MM.1S (cell line): ENCODE measurements around the gene SPTLC3.

Experiments
- DNase-seq: peaks from one replicate; pipeline ENCODE4 v3.0.0-alpha.2; 2015
- H2AFZ ChIP-seq: fragments of 300-600 bp; sonication (generic); 2 replicates; pipeline ENCODE4 v1.6.0; 2016; ENCODE audit warnings: antibody characterized with exemption, low read length
- H3F3A ChIP-seq: fragments of 300-600 bp; sonication (generic); 2 replicates; pipeline ENCODE4 v1.6.1; 2016; ENCODE audit warnings: mild to moderate bottlenecking, antibody characterized with exemption, low read length, moderate library complexity, mixed read lengths; ENCODE audit not compliant: insufficient read depth
- H3K27ac ChIP-seq: fragments of 300-600 bp; sonication (generic); 2 replicates; pipeline ENCODE4 v1.5.1; 2016; ENCODE audit warnings: mild to moderate bottlenecking, low read length
- H3K27me3 ChIP-seq: fragments of 300-600 bp; sonication (generic); replicated peaks from 2 replicates; pipeline ENCODE4 v1.6.0; 2016; ENCODE audit warnings: low read length; ENCODE audit not compliant: insufficient read depth
- H3K36me3 ChIP-seq: fragments of 300-600 bp; sonication (generic); replicated peaks from 2 replicates; pipeline ENCODE4 v1.6.1; 2016; ENCODE audit warnings: mild to moderate bottlenecking, low read length, mixed read lengths; ENCODE audit not compliant: insufficient read depth
- H3K4me1 ChIP-seq: fragments of 300-600 bp; sonication (generic); 2 replicates; pipeline ENCODE4 v1.6.1; 2016; ENCODE audit warnings: low read length, mixed read lengths
- H3K4me2 ChIP-seq: fragments of 300-600 bp; sonication (generic); 2 replicates; pipeline ENCODE4 v1.6.0; 2016; ENCODE audit warnings: low read depth, low read length
- H3K4me3 ChIP-seq: fragments of 300-600 bp; sonication (generic); 2 replicates; pipeline ENCODE4 v1.5.1; 2016; ENCODE audit warnings: low read length, mixed read lengths
- H3K79me2 ChIP-seq: fragments of 300-600 bp; sonication (generic); 2 replicates; pipeline ENCODE4 v1.6.1; 2016; ENCODE audit warnings: mixed run types, low read length, mixed read lengths
- H3K9ac ChIP-seq: fragments of 300-600 bp; sonication (generic); 2 replicates; pipeline ENCODE4 v1.6.1; 2016; ENCODE audit warnings: low read length, mixed read lengths
- H3K9me2 ChIP-seq: fragments of 300-600 bp; sonication (generic); replicated peaks from 2 replicates; pipeline ENCODE4 v1.6.1; 2016; ENCODE audit warnings: mild to moderate bottlenecking, low read length, mixed read lengths; ENCODE audit not compliant: insufficient read depth
- H3K9me3 ChIP-seq: fragments of 300-600 bp; sonication (generic); replicated peaks from 2 replicates; pipeline ENCODE4 v1.6.1; 2016; ENCODE audit warnings: mild to moderate bottlenecking, low read length, mixed read lengths; ENCODE audit not compliant: insufficient read depth
- H4K20me1 ChIP-seq: fragments of 300-600 bp; sonication (generic); 2 replicates; pipeline ENCODE4 v1.6.1; 2016; ENCODE audit warnings: mild to moderate bottlenecking, low read length, moderate library complexity, mixed read lengths; ENCODE audit not compliant: insufficient read depth
- CTCF ChIP-seq: fragments of 300-600 bp; sonication (generic); IDR thresholded peaks from 2 replicates; pipeline ENCODE4 v1.5.1; 2016; ENCODE audit warnings: antibody characterized with exemption, low read length, mixed read lengths
- EZH2 ChIP-seq: fragments of 300-600 bp; sonication (generic); optimal IDR thresholded peaks from 2 replicates; pipeline ENCODE3; 2017; ENCODE audit warnings: low read depth, mild to moderate bottlenecking, antibody characterized with exemption, low read length, mixed read lengths
- EZH2phosphoT487 ChIP-seq: fragments of 300-600 bp; sonication (generic); IDR thresholded peaks from 2 replicates; pipeline ENCODE4 v1.6.1; 2018; ENCODE audit warnings: antibody characterized with exemption, low read length

SPTLC3 gene

GRCh38 chr20:13042458-13042794 lies 33.7 kb downstream of the SPTLC3 start:
- TF ChIP-seq EZH2phosphoT487 = no peak
- no peak for TF ChIP-seq CTCF
- TF ChIP-seq EZH2 = no peak
- Histone ChIP-seq H3K4me1 (no peaks in the 10 kb centered on the region), H3K36me3 (no peaks in the 10 kb centered on the region), H3K79me2 (no peaks in the 10 kb centered on the region), H3K9me3 (no peaks in the 10 kb centered on the region), H2AFZ (no peak overlapping the region), H3K4me2 (no peak overlapping the region), H3K4me3 (no peak overlapping the region), H3K9me2 (no peaks in the 10 kb centered on the region), H3K27ac (no peak overlapping the region), H3K27me3 (no peaks in the 10 kb centered on the region), H3F3A (no peaks in the 10 kb centered on the region), H4K20me1 (no peaks in the 10 kb centered on the region), H3K9ac (no peak overlapping the region)
- no peak for DNase-seq

- no peak overlapping the region for H3K9ac ChIP-seq
- no peaks in the 10 kb centered on the region for H3F3A ChIP-seq
- DNase-seq = no peak
- no peaks in the 10 kb centered on the region for H4K20me1 ChIP-seq
- no peaks in the 10 kb centered on the region for H3K4me1 ChIP-seq
- H3K4me3 ChIP-seq = no peak overlapping the region
- H3K36me3 ChIP-seq = no peaks in the 10 kb centered on the region
- TF ChIP-seq EZH2phosphoT487 (no peak), CTCF (no peak), EZH2 (no peak)
- no peak overlapping the region for H3K27ac ChIP-seq
- H3K27me3 ChIP-seq = no peaks in the 10 kb centered on the region
- H2AFZ ChIP-seq = no peak overlapping the region
- no peaks in the 10 kb centered on the region for H3K79me2 ChIP-seq
- H3K9me2 ChIP-seq = no peaks in the 10 kb centered on the region
- no peak overlapping the region for H3K4me2 ChIP-seq
- H3K9me3 ChIP-seq = no peaks in the 10 kb centered on the region
Observed at GRCh38 chr20:13046409-13046808, 37.6 kb downstream of the SPTLC3 start.

GRCh38 chr20:13054011-13054410 lies 45.2 kb downstream of the SPTLC3 start:
- no peaks in the 10 kb centered on the region for H3K9me3 ChIP-seq
- no peaks in the 10 kb centered on the region for H3K4me1 ChIP-seq
- no peak overlapping the region for H3K9ac ChIP-seq
- TF ChIP-seq EZH2 = no peak
- no peak for TF ChIP-seq CTCF
- no peak for TF ChIP-seq EZH2phosphoT487
- H3K4me3 ChIP-seq = no peak overlapping the region
- no peaks in the 10 kb centered on the region for H3F3A ChIP-seq
- no peak for DNase-seq
- H3K4me2 ChIP-seq = no peak overlapping the region
- no peaks in the 10 kb centered on the region for H3K9me2 ChIP-seq
- H3K36me3 ChIP-seq = no peaks in the 10 kb centered on the region
- H2AFZ ChIP-seq = no peak overlapping the region
- H3K27me3 ChIP-seq = no peaks in the 10 kb centered on the region
- no peak overlapping the region for H3K27ac ChIP-seq
- H4K20me1 ChIP-seq = no peaks in the 10 kb centered on the region
- H3K79me2 ChIP-seq = no peaks in the 10 kb centered on the region
